Measurements from ENCODE around the gene HHIPL1. TPM values are rescaled to one million over a fixed set of nuclear protein-coding genes. Genes with fewer than 3 reads are reported as not detected.
A peak's percentile ranks its signal among the peaks of the same experiment; 100 is the strongest.

The HHIPL1 gene
- 1.7 TPM for polyA plus RNA-seq (2013, experiment 1 of 2)
- polyA plus RNA-seq (2013, experiment 2 of 2), result 1.8 TPM

DNA sequence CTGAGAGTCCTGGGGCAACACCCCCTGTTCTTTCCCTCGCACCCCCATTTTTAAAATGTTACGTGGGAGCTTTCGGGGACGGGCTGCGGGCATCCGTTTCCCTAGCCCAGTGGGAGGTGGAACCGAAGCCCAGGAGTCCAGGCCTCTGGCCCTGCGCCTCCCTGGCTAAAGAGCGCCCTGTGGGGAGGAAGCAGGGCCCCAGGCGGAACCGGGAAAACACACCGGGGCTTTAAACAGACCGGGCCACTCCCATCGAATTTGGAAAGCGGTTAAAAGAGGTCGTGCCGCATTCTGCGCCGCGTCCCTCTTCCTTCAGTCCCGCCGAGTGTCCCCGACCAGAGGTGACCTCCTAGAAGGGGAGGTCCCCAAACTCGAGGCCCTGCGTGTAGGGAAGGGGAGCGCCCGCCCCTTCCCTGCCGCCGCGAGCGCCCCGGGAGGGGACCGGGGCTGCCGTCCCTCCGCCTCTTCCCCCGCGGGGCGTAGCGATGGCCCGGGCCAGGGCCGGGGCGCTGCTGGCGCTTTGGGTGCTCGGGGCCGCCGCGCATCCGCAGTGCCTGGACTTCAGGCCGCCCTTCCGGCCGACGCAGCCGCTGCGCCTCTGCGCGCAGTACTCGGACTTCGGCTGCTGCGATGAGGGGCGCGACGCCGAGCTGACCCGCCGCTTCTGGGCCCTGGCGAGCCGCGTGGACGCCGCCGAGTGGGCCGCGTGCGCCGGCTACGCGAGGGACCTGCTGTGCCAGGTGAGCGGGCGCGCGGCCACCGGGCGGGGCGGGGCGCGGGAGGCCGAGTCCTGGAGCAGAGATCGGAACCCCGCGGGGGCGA is at the start of gene HHIPL1:
TSS of gene HHIPL1 (plus strand) at position 407 of the 822 bp plus-strand sequence. CDS start at position 486, 79 bp downstream.
- peak within 1 kb of the TSS; percentile 72 for H3K9ac ChIP-seq (ENCODE audit: low read depth, low read length)
- no peaks in the 10 kb centered on the region for H3K9me3 ChIP-seq (ENCODE audit: insufficient read depth, low read depth, low read length)
- no peaks in the 10 kb centered on the region for H3K4me1 ChIP-seq (ENCODE audit: insufficient read depth, low read length)
- peaks cover 31% of the 10 kb centered on the region for H3K27me3 ChIP-seq (ENCODE audit: insufficient read depth, low read length)
- no peaks in the 10 kb centered on the region for H3K36me3 ChIP-seq (ENCODE audit: insufficient read depth, low read length)
- peak within 1 kb of the TSS; percentile 68 for H3K4me3 ChIP-seq (ENCODE audit: low read length)
- 3% methylated on average over 91 of the region's 91 CpGs for WGBS
- H3K27ac ChIP-seq (ENCODE audit: low read depth, low read length), result no peak within 1 kb of the TSS

DNA sequence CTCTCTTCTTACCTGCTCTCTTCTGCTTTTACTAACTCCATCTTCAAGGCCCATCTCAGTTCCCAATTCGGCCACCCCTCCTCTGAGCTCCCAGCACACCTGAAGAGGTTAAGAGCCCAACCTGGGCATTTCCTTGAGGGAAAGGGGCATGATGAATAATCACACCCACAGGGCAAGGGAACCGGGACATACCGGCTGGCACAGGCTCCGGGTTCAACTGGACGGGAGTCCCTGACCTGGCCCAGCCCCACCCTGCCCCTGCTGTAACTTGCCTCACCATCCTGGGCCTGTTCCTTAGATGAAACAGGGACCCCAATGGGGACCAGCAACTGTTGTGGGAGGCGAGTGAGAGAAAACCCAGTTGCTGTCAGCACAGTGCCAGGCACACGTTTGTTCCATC is 49.4 kb upstream of the HHIPL1 start:
- 96% methylated on average over 7 of the region's 7 CpGs for WGBS
- Histone ChIP-seq H3K4me1 (ENCODE audit: insufficient read depth, low read length) (peaks cover 21% of the 10 kb centered on the region), H3K9ac (ENCODE audit: low read depth, low read length) (no peak overlapping the region), H3K9me3 (ENCODE audit: insufficient read depth, low read depth, low read length) (no peaks in the 10 kb centered on the region), H3K4me3 (ENCODE audit: low read length) (no peak overlapping the region), H3K36me3 (ENCODE audit: insufficient read depth, low read length) (no peaks in the 10 kb centered on the region), H3K27ac (ENCODE audit: low read depth, low read length) (no peak overlapping the region), H3K27me3 (ENCODE audit: insufficient read depth, low read length) (no peaks in the 10 kb centered on the region)

DNA sequence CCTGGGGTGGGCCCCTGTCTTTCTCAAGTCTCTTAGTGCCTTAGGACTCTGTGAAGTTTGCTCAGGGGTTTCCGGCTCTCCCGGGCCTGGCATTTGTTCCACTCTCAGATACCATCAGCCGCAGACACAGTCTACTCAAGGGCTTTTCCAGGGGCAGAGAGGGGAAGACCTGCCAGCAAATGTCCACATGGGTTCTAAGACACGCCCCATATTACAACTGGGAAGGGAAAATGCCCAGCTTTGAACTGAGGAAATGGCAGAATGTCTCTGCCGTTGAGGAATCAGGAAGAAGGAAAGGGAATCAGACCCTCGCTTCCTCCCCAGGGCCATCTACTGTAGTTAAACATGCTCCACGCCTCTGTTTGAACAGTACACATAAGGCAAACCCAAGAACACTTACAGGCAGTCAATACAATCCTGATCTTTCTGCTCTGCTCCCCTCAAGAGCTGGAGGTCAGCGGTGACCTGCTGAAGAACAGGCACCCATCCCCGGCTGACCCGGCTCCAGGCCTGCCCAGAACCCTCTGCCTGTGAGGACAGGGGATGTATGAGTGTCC is 48.8 kb upstream of the HHIPL1 start:
- Histone ChIP-seq H3K9ac (ENCODE audit: low read depth, low read length) (no peak overlapping the region), H3K9me3 (ENCODE audit: insufficient read depth, low read depth, low read length) (no peaks in the 10 kb centered on the region), H3K4me1 (ENCODE audit: insufficient read depth, low read length) (peaks cover 16% of the 10 kb centered on the region), H3K36me3 (ENCODE audit: insufficient read depth, low read length) (no peaks in the 10 kb centered on the region), H3K27me3 (ENCODE audit: insufficient read depth, low read length) (no peaks in the 10 kb centered on the region), H3K4me3 (ENCODE audit: low read length) (no peak overlapping the region), H3K27ac (ENCODE audit: low read depth, low read length) (no peak overlapping the region)
- WGBS, result 92% methylated on average over 10 of the region's 10 CpGs

GRCh38 chr14:99596772-99597171 is 48.2 kb upstream of the HHIPL1 start:
- H3K27ac ChIP-seq (ENCODE audit: low read depth, low read length), result no peak overlapping the region
- WGBS, result 92% methylated on average over 7 of the region's 7 CpGs
- H3K36me3 ChIP-seq (ENCODE audit: insufficient read depth, low read length), result no peaks in the 10 kb centered on the region
- H3K9ac ChIP-seq (ENCODE audit: low read depth, low read length), result no peak overlapping the region
- H3K4me3 ChIP-seq (ENCODE audit: low read length), result no peak overlapping the region
- no peaks in the 10 kb centered on the region for H3K27me3 ChIP-seq (ENCODE audit: insufficient read depth, low read length)
- no peaks in the 10 kb centered on the region for H3K9me3 ChIP-seq (ENCODE audit: insufficient read depth, low read depth, low read length)
- peaks cover 16% of the 10 kb centered on the region for H3K4me1 ChIP-seq (ENCODE audit: insufficient read depth, low read length)

- Histone ChIP-seq H3K27me3 (ENCODE audit: insufficient read depth, low read length) (peaks cover 13% of the 10 kb centered on the region), H3K4me3 (ENCODE audit: low read length) (no peak overlapping the region), H3K27ac (ENCODE audit: low read depth, low read length) (no peak overlapping the region), H3K9ac (ENCODE audit: low read depth, low read length) (no peak overlapping the region), H3K36me3 (ENCODE audit: insufficient read depth, low read length) (no peaks in the 10 kb centered on the region), H3K9me3 (ENCODE audit: insufficient read depth, low read depth, low read length) (no peaks in the 10 kb centered on the region), H3K4me1 (ENCODE audit: insufficient read depth, low read length) (peaks cover 10% of the 10 kb centered on the region)
- 92% methylated on average over 20 of the region's 20 CpGs for WGBS
Observed at GRCh38 chr14:99597911-99598600, 46.9 kb upstream of the HHIPL1 start.

DNA sequence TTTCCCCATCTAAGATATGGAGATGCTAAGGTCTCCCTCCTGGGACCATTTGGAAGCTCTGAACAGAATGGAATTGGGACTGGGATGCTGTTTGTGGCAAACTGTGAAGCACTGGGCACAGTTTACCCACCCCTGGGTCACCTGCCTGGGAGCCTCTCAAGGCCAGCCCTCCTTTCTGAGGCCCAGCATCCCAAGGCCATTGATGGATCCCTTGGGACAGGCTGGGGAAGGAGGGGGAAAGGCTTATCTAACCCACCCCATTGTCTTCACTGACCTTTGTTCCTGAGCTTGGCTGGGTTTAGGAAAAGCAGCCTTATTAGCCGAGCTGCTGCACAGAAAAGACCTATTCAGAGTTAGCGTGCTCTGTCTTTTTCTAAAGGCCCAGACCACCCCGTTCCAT is 46.2 kb upstream of the HHIPL1 start:
- no peak overlapping the region for H3K9ac ChIP-seq (ENCODE audit: low read depth, low read length)
- WGBS, result 72% methylated on average over 3 of the region's 3 CpGs
- no peaks in the 10 kb centered on the region for H3K36me3 ChIP-seq (ENCODE audit: insufficient read depth, low read length)
- H3K4me1 ChIP-seq (ENCODE audit: insufficient read depth, low read length), result peaks cover 6% of the 10 kb centered on the region; the same call in 1 of the 2 replicates
- H3K27me3 ChIP-seq (ENCODE audit: insufficient read depth, low read length), result peaks cover 20% of the 10 kb centered on the region
- H3K27ac ChIP-seq (ENCODE audit: low read depth, low read length), result no peak overlapping the region
- no peaks in the 10 kb centered on the region for H3K9me3 ChIP-seq (ENCODE audit: insufficient read depth, low read depth, low read length)
- no peak overlapping the region for H3K4me3 ChIP-seq (ENCODE audit: low read length)

GRCh38 chr14:99599393-99599792 is 45.5 kb upstream of the HHIPL1 start:
- 91% methylated on average over 6 of the region's 6 CpGs for WGBS
- Histone ChIP-seq H3K4me1 (ENCODE audit: insufficient read depth, low read length) (peaks cover 6% of the 10 kb centered on the region; the same call in 1 of the 2 replicates), H3K27me3 (ENCODE audit: insufficient read depth, low read length) (peaks cover 20% of the 10 kb centered on the region), H3K36me3 (ENCODE audit: insufficient read depth, low read length) (no peaks in the 10 kb centered on the region), H3K9ac (ENCODE audit: low read depth, low read length) (no peak overlapping the region), H3K27ac (ENCODE audit: low read depth, low read length) (no peak overlapping the region), H3K9me3 (ENCODE audit: insufficient read depth, low read depth, low read length) (no peaks in the 10 kb centered on the region), H3K4me3 (ENCODE audit: low read length) (no peak overlapping the region)

DNA sequence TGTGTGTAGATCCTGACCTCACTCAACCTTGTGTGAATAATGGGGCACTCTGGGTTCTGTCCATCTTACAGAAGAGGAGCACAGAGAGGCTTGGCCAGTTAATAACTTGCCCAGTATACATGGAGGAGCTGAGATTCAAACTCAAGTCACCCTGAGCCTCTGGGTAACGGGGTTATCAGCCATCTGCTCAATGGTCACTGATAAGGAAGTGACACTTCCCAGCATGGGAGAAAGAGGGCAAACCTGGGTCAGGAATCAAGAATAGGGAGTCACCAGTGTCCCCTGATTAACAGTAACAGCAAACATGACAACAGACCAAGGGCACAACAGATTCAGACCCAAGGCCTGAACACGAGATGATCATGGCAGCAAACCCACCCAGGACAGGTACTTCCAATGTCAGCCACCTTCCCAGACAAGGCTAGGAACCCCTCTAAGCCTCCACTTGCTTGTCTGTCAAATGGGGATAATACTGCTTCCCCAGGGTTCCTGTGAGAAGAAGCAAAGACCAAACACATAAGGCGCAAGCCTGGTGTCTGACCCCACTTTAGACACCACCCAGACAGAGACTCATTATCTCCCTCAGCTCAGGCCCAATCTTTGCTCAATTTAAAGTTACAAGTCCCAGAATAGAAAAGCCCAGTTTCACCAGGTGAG is 44.6 kb upstream of the HHIPL1 start:
- H3K27me3 ChIP-seq (ENCODE audit: insufficient read depth, low read length), result peaks cover 20% of the 10 kb centered on the region
- H3K9me3 ChIP-seq (ENCODE audit: insufficient read depth, low read depth, low read length), result no peaks in the 10 kb centered on the region
- no peak overlapping the region for H3K4me3 ChIP-seq (ENCODE audit: low read length)
- WGBS, result 88% methylated on average over 3 of the region's 3 CpGs
- no peak overlapping the region for H3K9ac ChIP-seq (ENCODE audit: low read depth, low read length)
- H3K4me1 ChIP-seq (ENCODE audit: insufficient read depth, low read length), result peaks cover 7% of the 10 kb centered on the region; the same call in 1 of the 2 replicates
- H3K36me3 ChIP-seq (ENCODE audit: insufficient read depth, low read length), result no peaks in the 10 kb centered on the region
- no peak overlapping the region for H3K27ac ChIP-seq (ENCODE audit: low read depth, low read length)

DNA sequence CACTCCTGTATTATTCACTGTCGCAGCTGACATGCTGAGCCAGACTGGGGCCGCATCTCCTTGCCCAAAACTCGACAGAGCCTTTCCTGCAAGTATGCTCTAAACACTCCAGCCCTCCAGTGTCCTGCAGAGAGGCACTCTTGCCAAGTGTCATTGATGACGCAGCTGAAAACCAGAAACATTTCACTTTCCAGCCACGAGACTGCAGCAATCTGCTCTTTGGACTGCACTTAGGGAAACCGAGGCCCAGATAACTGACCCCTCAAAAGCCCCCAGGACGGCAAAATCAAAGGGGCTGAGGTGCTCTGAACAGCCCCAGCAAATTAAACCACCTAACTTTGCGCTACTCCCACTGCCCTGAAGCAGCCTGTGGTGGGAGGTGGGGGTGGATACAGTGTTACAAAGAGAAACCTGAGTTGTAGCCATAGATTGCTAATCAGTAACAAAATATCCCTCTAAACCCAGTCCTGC is 43.5 kb upstream of the HHIPL1 start:
- 67% methylated on average over 7 of the region's 8 CpGs for WGBS
- Histone ChIP-seq H3K27me3 (ENCODE audit: insufficient read depth, low read length) (peaks cover 31% of the 10 kb centered on the region), H3K36me3 (ENCODE audit: insufficient read depth, low read length) (no peaks in the 10 kb centered on the region), H3K4me3 (ENCODE audit: low read length) (peak overlapping the region; percentile 25; the same call in 1 of the 2 replicates), H3K9me3 (ENCODE audit: insufficient read depth, low read depth, low read length) (no peaks in the 10 kb centered on the region), H3K4me1 (ENCODE audit: insufficient read depth, low read length) (peaks cover 17% of the 10 kb centered on the region; the same call in 1 of the 2 replicates), H3K9ac (ENCODE audit: low read depth, low read length) (no peak overlapping the region), H3K27ac (ENCODE audit: low read depth, low read length) (no peak overlapping the region)

GRCh38 chr14:99602054-99602787 is 42.7 kb upstream of the HHIPL1 start:
- Histone ChIP-seq H3K9ac (ENCODE audit: low read depth, low read length) (peak overlapping the region; percentile 36), H3K27me3 (ENCODE audit: insufficient read depth, low read length) (peaks cover 35% of the 10 kb centered on the region), H3K9me3 (ENCODE audit: insufficient read depth, low read depth, low read length) (no peaks in the 10 kb centered on the region), H3K36me3 (ENCODE audit: insufficient read depth, low read length) (no peaks in the 10 kb centered on the region), H3K4me1 (ENCODE audit: insufficient read depth, low read length) (peaks cover 17% of the 10 kb centered on the region; the same call in 1 of the 2 replicates), H3K4me3 (ENCODE audit: low read length) (peak overlapping the region; percentile 55), H3K27ac (ENCODE audit: low read depth, low read length) (no peak overlapping the region)
- 24% methylated on average over 18 of the region's 18 CpGs for WGBS

Data from HUES64 (cell line).